ENCODE results near the gene TPT1. TPM values are rescaled to one million over a fixed set of nuclear protein-coding genes. Genes with fewer than 3 reads are reported as not detected.
"Not testable (repeated sequence)": the region's sequence is repeated elsewhere in the genome, so short reads cannot be mapped to it uniquely, and the experiment has no call there.

Gene TPT1
- total RNA-seq, 1 donor from 2014 or later, result 3,711 TPM

GRCh38 chr13:45301263-45301662, 39.7 kb downstream of the TPT1 start:
- no peak for DNase-seq (ENCODE audit: low read depth)

DNA sequence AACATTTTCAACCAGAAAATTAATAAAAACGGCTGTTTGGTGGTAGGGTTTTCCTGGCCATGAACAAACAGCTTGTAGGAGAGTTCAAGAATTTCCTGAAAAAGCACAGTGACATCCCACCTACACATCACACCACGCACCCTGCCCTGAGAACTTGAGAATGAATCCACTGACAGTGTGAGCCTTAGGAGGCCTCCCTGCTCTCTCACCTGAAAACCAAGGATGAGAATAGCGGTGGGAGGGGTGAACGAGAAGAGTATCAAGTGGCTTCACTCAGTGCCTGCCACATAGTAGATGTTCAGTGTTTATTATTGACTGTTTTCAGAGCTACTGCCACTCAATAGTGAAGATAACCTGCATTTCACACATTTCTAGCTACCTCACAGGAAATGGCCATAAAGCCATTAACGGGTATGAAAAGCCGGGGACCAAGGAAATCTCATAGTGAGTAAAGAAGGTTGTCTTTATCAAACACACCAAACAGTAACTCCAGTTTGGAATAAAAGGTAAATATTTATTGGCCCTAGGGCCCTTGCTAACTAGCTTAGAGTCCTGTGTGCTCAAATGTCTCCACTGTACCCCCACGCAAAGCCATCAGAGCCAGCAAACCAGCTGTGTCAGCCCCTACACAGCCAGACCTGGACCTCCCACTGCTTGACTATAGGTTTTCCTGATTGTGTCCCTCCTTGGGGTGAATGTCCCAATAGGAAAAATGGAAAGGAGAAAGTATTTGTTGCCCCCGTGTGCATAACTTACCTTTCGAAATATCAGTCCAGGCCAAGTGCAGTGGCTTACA, 40.6 kb downstream of the TPT1 start:
- DNase-seq (ENCODE audit: low read depth), result no peak

DNA sequence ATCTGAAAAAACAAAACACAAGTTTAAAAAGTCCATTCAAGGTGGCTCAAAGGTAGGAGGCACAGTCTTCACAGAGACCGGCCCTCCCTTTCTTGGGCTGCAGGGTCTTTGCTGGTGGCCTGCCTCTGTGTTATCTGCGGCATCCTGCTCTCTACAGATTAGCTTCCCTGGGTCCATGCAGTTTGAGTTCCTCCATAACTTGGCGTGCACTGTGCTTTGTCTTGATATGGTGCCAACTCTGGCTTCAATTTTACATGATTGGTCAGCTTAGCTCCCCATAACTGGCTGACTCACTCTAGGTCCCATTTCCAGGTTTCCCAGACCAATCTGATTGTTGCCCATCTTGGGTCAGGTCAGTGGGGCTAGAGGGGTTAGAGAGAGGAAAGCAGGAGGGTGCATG, 41.8 kb downstream of the TPT1 start:
- DNase-seq (ENCODE audit: low read depth), result no peak

DNA sequence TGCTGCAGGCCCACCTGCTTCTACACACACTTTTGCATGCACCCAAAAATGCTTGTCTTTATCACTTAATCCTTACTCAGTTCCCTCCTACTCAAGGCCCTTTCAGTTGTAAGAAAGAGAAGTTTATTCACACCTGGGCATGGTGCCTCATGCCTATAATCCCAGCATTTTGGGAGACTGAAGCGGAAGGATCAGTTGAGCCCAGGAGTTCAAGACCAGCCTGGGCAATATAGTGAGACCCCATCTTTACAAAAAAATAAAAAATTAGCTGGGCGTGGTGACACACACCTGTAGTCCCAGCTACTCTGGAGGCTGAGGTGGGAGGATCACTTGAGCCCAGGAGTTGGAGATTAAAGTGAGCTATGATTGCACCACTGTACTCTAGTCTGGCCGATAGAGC, 42.4 kb downstream of the TPT1 start:
- DNase-seq (ENCODE audit: low read depth), result not testable (repeated sequence)

- no peak for DNase-seq (ENCODE audit: low read depth)
Observed at GRCh38 chr13:45298206-45298505, 42.8 kb downstream of the TPT1 start.

DNA sequence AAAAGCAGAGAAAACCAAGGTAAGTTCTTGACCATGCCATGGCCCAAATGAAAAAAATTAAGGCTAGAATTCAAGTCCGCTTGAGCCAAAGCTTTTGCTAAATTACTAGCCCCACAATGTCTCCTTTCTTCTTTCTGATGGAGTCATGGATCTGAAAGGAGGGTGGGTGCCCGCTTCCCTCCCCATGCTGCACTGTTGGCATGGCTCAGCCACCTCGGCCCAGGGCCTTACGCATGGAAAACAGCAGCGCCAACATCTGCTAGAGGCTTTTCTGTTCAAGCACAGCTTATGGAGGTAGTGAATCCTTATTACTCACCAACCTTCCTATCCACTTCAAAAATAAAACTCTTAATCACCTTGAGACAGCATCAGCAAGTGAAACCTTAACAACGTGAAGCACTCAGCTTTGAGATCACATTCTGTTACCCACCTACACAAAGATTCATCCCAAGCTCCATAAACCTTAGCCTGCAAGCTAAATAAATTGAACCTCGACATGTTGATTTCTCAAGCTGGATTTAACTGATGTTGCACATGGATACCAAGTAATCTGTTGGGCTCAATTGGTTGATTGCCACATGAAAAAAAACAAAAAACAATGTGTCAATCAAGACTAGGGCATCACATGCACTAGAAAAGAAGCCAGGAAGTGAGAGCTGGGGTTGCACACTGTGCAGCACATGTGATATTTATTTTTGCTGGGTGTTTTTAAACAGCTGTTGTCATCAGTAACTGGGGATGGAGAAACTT, 43.4 kb downstream of the TPT1 start:
- DNase-seq (ENCODE audit: low read depth), result no peak

DNA sequence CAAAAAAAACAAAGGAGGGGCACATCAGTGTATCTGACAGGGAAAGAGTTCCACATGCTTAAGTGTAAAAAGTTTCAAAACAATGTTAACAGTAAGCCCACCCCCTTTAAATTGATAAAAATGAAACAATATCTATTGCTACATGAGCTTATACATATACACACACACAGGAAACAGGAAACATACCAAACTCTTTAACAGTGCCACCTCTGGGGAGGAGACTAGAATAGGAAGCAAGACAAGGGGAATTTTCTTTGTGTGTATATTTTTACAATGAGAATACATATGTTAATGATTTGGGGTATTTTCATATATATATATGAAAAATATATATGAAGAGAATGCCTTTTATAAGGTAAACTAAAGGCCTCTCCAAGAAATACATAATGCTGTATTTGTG, 44.7 kb downstream of the TPT1 start:
- no peak for DNase-seq (ENCODE audit: low read depth)

GRCh38 chr13:45295536-45295935, 45.4 kb downstream of the TPT1 start:
- DNase-seq (ENCODE audit: low read depth), result peak; percentile 92

DNA sequence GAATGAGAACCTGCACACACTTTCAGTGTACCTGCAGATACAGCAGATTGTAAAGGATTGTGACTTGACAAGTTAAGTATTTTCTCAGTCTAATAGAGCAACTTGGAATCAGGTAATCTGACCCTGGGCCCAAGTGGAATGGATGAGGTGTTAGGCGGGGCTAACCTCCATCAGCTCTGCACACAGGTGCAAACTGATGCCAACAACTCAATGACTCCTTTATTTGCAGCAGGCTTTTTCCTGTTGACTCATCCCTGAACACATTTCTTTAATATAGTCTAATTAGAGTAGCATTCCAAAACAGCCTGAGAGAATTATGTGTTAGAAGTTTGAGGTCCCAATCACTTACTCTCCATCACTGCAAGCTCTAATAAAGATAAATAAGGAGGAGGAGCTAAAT, 48.8 kb downstream of the TPT1 start:
- peak; percentile 69 for DNase-seq (ENCODE audit: low read depth)

DNA sequence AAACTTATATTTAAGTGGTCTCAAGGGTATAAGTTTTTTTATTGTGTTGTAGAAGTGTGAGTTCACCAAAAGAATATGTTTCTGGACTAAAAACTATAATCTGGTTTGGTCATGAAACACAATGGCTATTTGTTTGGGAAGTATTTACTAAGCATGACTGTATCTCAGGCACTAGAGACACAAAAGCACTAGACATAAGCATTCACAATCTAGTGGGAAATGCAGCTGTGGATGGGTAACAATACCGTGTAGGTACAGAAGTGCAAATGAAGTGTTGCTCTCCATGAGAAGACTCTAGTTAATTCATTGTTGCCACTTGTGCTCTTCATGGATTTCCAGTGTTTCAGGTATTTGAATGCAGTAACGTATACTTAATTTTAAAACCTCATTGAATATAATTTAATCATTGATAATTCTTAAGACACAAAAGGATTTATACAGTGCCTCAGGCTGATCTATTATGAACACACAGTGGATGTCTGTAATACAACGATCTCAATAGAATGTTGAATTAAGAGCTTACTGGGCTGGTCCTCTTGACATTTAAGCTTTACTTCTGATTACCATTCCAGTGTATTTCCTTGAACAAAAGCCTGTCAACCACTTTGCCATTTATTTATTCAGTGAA, 50.9 kb downstream of the TPT1 start:
- no peak for DNase-seq (ENCODE audit: low read depth)

Other genes starting within 250 kb of the TPT1 start
- gene GTF2F2, start 220.7 kb downstream of the TPT1 start, total RNA-seq, result 60.1 and 65.6 TPM in 2 replicates
- gene KCTD4, start 140.1 kb downstream of the TPT1 start, total RNA-seq, result 6.7 and 8.5 TPM in 2 replicates
- 49.8 and 75.9 TPM in 2 replicates for gene SLC25A30, start 77.2 kb upstream of the TPT1 start, total RNA-seq
- 35.4 and 42.2 TPM in 2 replicates for gene COG3, start 123.8 kb upstream of the TPT1 start, total RNA-seq